ENCODE data around the gene ZBTB18.

Gene ZBTB18

GRCh38 chr1:244065063-244065793 is 14.1 kb downstream of the ZBTB18 start:
- ChIA-PET POLR2A (ENCODE audit: low non-redundant PET) (no interaction called here), CTCF (no interaction called here)
- no peak overlapping the region for H3K27ac ChIP-seq
- DNase-seq (ENCODE audit: low spot score) = no peak
- no peak for TF ChIP-seq CTCF (conservative IDR thresholded peaks at IDR 0.05; ENCODE audit: low read depth)

GRCh38 chr1:244065960-244066388 is 14.9 kb downstream of the ZBTB18 start:
- no peak overlapping the region for H3K27ac ChIP-seq
- DNase-seq (ENCODE audit: low spot score) = peak; percentile 50
- POLR2A ChIA-PET (ENCODE audit: low non-redundant PET) = no interaction called here
- CTCF ChIA-PET = no interaction called here
- TF ChIP-seq CTCF (conservative IDR thresholded peaks at IDR 0.05; ENCODE audit: low read depth) = no peak

DNA sequence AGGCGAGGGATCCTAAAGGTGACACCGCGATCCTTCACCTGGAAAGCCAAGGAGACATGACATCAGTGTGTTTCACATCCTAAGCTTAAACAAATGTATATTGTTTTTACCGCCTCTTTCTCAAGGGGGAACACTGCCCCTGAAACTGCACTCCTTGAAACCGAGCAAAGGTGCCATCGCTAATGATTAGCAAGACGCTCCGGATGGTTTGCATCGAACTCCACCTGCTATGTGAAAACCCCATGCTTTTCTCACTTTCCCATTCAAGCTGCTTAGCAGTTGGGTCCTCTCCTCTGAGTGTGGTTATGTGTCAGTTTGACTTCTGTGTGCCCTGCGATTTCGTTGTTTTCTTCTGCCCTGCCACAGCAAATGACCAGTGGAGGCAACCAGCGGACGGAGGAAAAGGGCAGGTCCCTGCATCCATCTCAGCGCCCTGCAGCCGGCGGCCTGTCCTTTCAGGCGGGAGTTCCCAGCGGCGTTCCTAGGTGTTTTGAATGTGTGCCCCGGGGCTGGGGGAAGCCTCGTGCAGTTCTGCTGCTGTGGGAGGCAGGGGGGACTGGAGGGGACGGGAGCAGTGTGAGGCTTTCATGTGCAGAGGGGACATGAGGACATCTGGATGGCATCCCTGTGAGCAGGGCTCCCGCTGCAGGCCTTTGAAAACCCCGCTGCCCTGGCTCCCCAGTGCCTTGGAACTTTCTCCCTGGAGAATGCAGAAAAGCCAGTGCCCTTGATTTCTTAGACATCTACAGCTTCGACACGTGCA is 16.1 kb downstream of the ZBTB18 start:
- POLR2A ChIA-PET (ENCODE audit: low non-redundant PET) = no interaction called here
- no peak for TF ChIP-seq CTCF (conservative IDR thresholded peaks at IDR 0.05; ENCODE audit: low read depth)

GRCh38 chr1:244067893-244068292 is 16.8 kb downstream of the ZBTB18 start:
- CTCF ChIA-PET = no interaction called here
- no peak overlapping the region for H3K27ac ChIP-seq
- no peak for DNase-seq (ENCODE audit: low spot score)
- POLR2A ChIA-PET (ENCODE audit: low non-redundant PET) = no interaction called here
- no peak for TF ChIP-seq CTCF (conservative IDR thresholded peaks at IDR 0.05; ENCODE audit: low read depth)

More for the DNA sequence above, 16.1 kb downstream of the ZBTB18 start:
- no peak overlapping the region for H3K27ac ChIP-seq
- CTCF ChIA-PET = no interaction called here
- no peak for DNase-seq (ENCODE audit: low spot score)

DNA sequence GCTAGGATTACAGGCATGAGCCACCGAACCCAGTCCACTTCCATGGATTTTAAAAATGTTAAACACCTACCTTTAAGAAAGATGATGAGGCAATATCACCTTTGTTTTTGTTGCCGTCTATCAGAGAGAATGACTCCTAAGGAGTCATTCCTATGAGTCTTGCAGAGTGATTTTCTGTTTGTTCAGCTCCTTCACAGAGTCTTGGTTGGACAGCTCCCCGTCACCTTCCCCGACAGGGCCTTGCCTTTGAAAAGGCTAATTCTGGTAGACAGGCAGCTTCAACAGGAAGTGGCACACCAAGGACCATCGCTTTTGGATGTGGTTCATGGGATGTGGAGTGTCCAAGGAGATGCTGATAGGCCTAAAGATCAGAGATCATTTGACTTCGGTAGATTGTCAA is 17.5 kb downstream of the ZBTB18 start:
- no peak for DNase-seq (ENCODE audit: low spot score)
- POLR2A ChIA-PET (ENCODE audit: low non-redundant PET) = no interaction called here

More for the DNA sequence above, 17.5 kb downstream of the ZBTB18 start:
- TF ChIP-seq CTCF (conservative IDR thresholded peaks at IDR 0.05; ENCODE audit: low read depth) = no peak
- H3K27ac ChIP-seq = no peak overlapping the region
- CTCF ChIA-PET = interaction anchor here (0.6 kb wide), 1 partner anchor 180 kb away, joined by 3 read pairs; no protein-coding TSS in a partner anchor

Data from RWPE1 (cell line).